Heart left ventricle (tissue), 16 donors: Measurements from ENCODE around the gene CFAP52. TPM values are rescaled to one million over a fixed set of nuclear protein-coding genes. Genes with fewer than 3 reads are reported as not detected.

Experiments used
- ATAC-seq, 4 donors: fragments of 200-7000 bp; cut with Tn5 transposase; one replicate each; pipeline ENCODE4 v1.9.1; 2020 to 2022; ENCODE audit warnings: moderate library complexity in 4 of 4, mild to moderate bottlenecking in 3 of 4, moderate number of reproducible peaks in 1 of 4
- DNase-seq, 5 donors: peaks; one replicate each; pipeline ENCODE4 v3.0.0-alpha.2; 2020
- H3K27ac ChIP-seq, 12 donors: fragments of 200-600 bp; sonication (generic) in 4 of 12; one replicate each; pipeline versions ENCODE4 v1.5.0 to v1.8.0; 2016 to 2022; ENCODE audit warnings: mild to moderate bottlenecking in 2 of 12
- H3K27me3 ChIP-seq, 9 donors: fragments of 200-600 bp; sonication (generic) in 2 of 9; one replicate each; pipeline versions ENCODE4 v1.5.1 to v1.8.0; 2016 to 2022; ENCODE audit warnings: mild to moderate bottlenecking in 3 of 9
- H3K36me3 ChIP-seq, 9 donors: fragments of 200-600 bp; sonication (generic) in 2 of 9; one replicate each; pipeline versions ENCODE4 v1.5.0 to v1.8.0; 2018 to 2022; ENCODE audit warnings: mild to moderate bottlenecking in 2 of 9
- H3K4me1 ChIP-seq, 12 donors: fragments of 200-600 bp; sonication (generic) in 4 of 12; one replicate each; pipeline versions ENCODE4 v1.5.0 to v1.8.0; 2016 to 2022; ENCODE audit warnings: mild to moderate bottlenecking in 3 of 12
- H3K4me3 ChIP-seq, 12 donors: fragments of 200-600 bp; sonication (generic) in 4 of 12; one replicate each; pipeline versions ENCODE4 v1.5.0 to v1.8.0; 2017 to 2022; ENCODE audit warnings: mild to moderate bottlenecking in 9 of 12, moderate library complexity in 4 of 12
- H3K9me3 ChIP-seq, 12 donors: fragments of 200-600 bp; sonication (generic) in 4 of 12; one replicate each; pipeline versions ENCODE4 v1.5.0 to v1.8.0; 2016 to 2022; ENCODE audit warnings: mild to moderate bottlenecking in 1 of 12
- POLR2A ChIP-seq, 2 donors: fragments of 450-650 bp; IDR thresholded peaks; one replicate each; pipeline ENCODE4 v1.6.1; 2017; ENCODE audit warnings: antibody characterized with exemption in 2 of 2, mild to moderate bottlenecking in 2 of 2, moderate library complexity in 2 of 2
- WGBS, 4 donors: extraction: QIAGEN DNeasy Blood & Tissue Kit in 2 of 4; methylation state at CpG; one replicate each; pipeline versions ENCODE4 v1.1.5 to v1.1.7; 2013 to 2018; 5-methylcytosine and 5-hydroxymethylcytosine counted together
- intact Hi-C, 10 donors: fragments of 100-400 bp; cut with DNase I; formaldehyde crosslinking; loops; one replicate each; pipeline versions ENCODE4 v1.11.1 to v1.14.2; 2022
- polyA plus RNA-seq, 2 donors: library from polyadenylated mRNA; stranded (reverse); fragments of 200-250 nt; gene quantifications; one replicate each; pipeline ENCODE4 v1.2.3, GENCODE V29; 2013
- total RNA-seq, 9 donors: library from RNA; depleted of rRNA in 2 of 9; stranded (reverse); fragments of >200 nt in 2 of 9; fragmentation: NEBNext Ultra II Directional in 3 of 9; extraction: Animal tissue kit (Norgen Biotek cat#: 25700) in 3 of 9; gene quantifications; one replicate each; pipeline versions ENCODE4 v1.1.0 to v1.2.4, GENCODE V29; 2016 to 2023
- TF ChIP-seq, protein P1 (sequence below), 12 donors: fragments of 200-600 bp; sonication (generic) in 4 of 12; IDR thresholded peaks; one replicate each; pipeline versions ENCODE4 v1.5.0 to v1.8.0; 2018 to 2022; ENCODE audit warnings: antibody characterized with exemption in 12 of 12, mild to moderate bottlenecking in 5 of 12
- donor health status: ischemic (EF 13 %, LVEDD 7.1; RV severe dilation, severe dysfunction).
- donor health status: healthy with polysubstance abuse.
- donor health status: DM: no; HTN: yes; CAD: no.
- donor health status: DM: no; HTN: no; CAD: no.
- donor health status: ischemic (EF 25% LVEDD 6.9; RV normal size, moderate dysfunction).
- donor health status: ischemic (EF 25% LVEDD 5.7; RV mildly dilated, moderate dysfunction).
- donor health status: healthy.
- donor health status: DM: yes; HTN: yes; CAD: no.
- donor health status: ischemic (EF 35%, LVEDD 5.7; RV mildly dilated, moderate dysfunction).
- donor health status: nonischemic (EF 11% LVEDD 7.7; RV severe dilation, severe dysfunction).
- donor health status: DM: yes; HTN: yes; CAD: no.
- donor health status: PGD.
- donor health status: ischemic (EF 29% LVEDD 5.4; RV normal size, mild dysfunction).
- donor health status: nonischemic (EF 23%, LVEDD 6.1; RV moderate dilation, normal function).

The CFAP52 gene
- total and polyA plus RNA-seq, 11 donors: 0.87 TPM; not detected in 10

DNA sequence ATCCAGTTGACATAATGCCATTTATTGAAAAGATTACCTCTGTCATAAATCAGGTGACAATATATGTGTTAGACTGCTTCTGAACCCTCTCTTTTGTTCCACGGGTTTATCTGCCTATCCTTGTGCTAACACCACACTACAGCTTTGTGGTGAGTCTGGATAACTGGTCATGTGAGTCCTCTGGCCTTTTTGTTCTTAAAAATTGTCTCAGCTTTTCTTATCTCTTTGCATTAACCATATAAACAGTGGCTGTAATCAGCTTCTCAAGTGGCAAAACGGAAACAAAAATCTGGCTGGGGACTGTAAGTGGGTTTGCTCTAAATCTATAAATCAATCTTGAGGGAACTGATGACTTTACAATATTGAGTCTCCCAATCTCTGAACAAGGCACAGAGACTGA lies 45.4 kb upstream of the CFAP52 start:
- Histone ChIP-seq H3K4me3 (no peak overlapping the region), H3K4me1 (peaks cover 0 to 3% (median 0%) of the 10 kb centered on the region in 12 donors), H3K9me3 (no peaks in the 10 kb centered on the region), H3K36me3 (peaks cover 0 to 6% (median 0%) of the 10 kb centered on the region in 9 donors), H3K27me3 (no peaks in the 10 kb centered on the region), H3K27ac (no peak overlapping the region)
- ATAC-seq: no peak
- TF ChIP-seq, protein P1, sequence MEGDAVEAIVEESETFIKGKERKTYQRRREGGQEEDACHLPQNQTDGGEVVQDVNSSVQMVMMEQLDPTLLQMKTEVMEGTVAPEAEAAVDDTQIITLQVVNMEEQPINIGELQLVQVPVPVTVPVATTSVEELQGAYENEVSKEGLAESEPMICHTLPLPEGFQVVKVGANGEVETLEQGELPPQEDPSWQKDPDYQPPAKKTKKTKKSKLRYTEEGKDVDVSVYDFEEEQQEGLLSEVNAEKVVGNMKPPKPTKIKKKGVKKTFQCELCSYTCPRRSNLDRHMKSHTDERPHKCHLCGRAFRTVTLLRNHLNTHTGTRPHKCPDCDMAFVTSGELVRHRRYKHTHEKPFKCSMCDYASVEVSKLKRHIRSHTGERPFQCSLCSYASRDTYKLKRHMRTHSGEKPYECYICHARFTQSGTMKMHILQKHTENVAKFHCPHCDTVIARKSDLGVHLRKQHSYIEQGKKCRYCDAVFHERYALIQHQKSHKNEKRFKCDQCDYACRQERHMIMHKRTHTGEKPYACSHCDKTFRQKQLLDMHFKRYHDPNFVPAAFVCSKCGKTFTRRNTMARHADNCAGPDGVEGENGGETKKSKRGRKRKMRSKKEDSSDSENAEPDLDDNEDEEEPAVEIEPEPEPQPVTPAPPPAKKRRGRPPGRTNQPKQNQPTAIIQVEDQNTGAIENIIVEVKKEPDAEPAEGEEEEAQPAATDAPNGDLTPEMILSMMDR (IDR thresholded peaks at IDR 0.05): no peak
- no peak for TF ChIP-seq POLR2A (IDR thresholded peaks at IDR 0.05)
- intact Hi-C loops: no loop called here
- no peak for DNase-seq
- WGBS, 4 donors: 33 to 43% (median 38%) methylated on average over 2 of the region's 2 CpGs

GRCh38 chr17:9532715-9533114 lies 43.7 kb upstream of the CFAP52 start:
- Histone ChIP-seq H3K4me1 (peaks cover 0 to 3% (median 0%) of the 10 kb centered on the region in 12 donors), H3K36me3 (peaks cover 0 to 6% (median 0%) of the 10 kb centered on the region in 9 donors), H3K4me3 (no peak overlapping the region), H3K27me3 (no peaks in the 10 kb centered on the region), H3K9me3 (no peaks in the 10 kb centered on the region), H3K27ac (no peak overlapping the region)
- TF ChIP-seq, protein P1 (IDR thresholded peaks at IDR 0.05): no peak
- TF ChIP-seq POLR2A (IDR thresholded peaks at IDR 0.05): no peak
- no peak for DNase-seq
- ATAC-seq: no peak
- 92 to 94% (median 93%) methylated on average over 3 of the region's 3 CpGs for WGBS, 4 donors
- intact Hi-C loops: no loop called here

DNA sequence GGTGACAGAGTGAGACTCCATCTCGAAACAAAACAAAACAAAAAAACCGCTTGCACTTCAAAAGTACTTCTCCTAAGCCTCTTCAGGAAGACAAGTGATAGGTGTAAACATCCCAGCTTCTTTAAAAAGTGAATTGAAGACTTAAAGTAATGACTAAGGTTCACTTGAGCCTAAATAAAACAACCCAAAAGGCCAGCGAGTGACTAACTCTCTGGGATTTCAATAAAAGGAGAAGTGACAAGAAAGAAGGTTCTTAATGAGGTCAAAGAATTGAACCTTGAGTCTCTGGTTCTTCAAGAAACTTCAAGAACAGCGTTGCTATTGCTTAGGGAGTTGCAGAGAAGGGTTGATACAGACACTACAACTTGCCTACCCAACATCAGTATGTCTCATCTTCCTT lies 43.0 kb upstream of the CFAP52 start:
- no peak for ATAC-seq
- no peaks in the 10 kb centered on the region for H3K9me3 ChIP-seq
- DNase-seq: no peak
- 93 to 97% (median 95%) methylated on average over 4 of the region's 4 CpGs for WGBS, 4 donors
- H3K4me3 ChIP-seq: no peak overlapping the region
- intact Hi-C loops: no loop called here
- peaks cover 0 to 6% (median 0%) of the 10 kb centered on the region in 9 donors for H3K36me3 ChIP-seq
- peaks cover 0 to 3% (median 0%) of the 10 kb centered on the region in 12 donors for H3K4me1 ChIP-seq
- H3K27me3 ChIP-seq: no peaks in the 10 kb centered on the region
- no peak for TF ChIP-seq POLR2A (IDR thresholded peaks at IDR 0.05)
- TF ChIP-seq, protein P1 (IDR thresholded peaks at IDR 0.05): no peak
- no peak overlapping the region for H3K27ac ChIP-seq

- DNase-seq: no peak
- Histone ChIP-seq H3K27me3 (no peaks in the 10 kb centered on the region), H3K36me3 (peaks cover 0 to 16% (median 0%) of the 10 kb centered on the region in 9 donors), H3K9me3 (no peaks in the 10 kb centered on the region), H3K4me3 (no peak overlapping the region), H3K27ac (no peak overlapping the region), H3K4me1 (peaks cover 0 to 3% (median 0%) of the 10 kb centered on the region in 12 donors)
- ATAC-seq: no peak
- 85 to 95% (median 88%) methylated on average over 8 of the region's 8 CpGs for WGBS, 4 donors
- TF ChIP-seq, protein P1 (IDR thresholded peaks at IDR 0.05): no peak
- intact Hi-C loops: no loop called here
Measured at GRCh38 chr17:9536061-9536460, 40.4 kb upstream of the CFAP52 start.
